WERI-Rb-1 (cell line): Measurements from ENCODE around the gene PARVB.
"Not testable (repeated sequence)": the region's sequence is repeated elsewhere in the genome, so short reads cannot be mapped to it uniquely, and the experiment has no call there.

Source experiments
- DNase-seq: peaks from one replicate; pipeline ENCODE4 v3.0.0-alpha.2; 2020
- H3K27ac ChIP-seq: fragments of 250-450 bp; sonication (Bioruptor Pico); 2 replicates; pipeline ENCODE4 v1.5.1; 2020; ENCODE audit warnings: mild to moderate bottlenecking, moderate library complexity
- H3K27me3 ChIP-seq: fragments of 250-450 bp; sonication (Bioruptor Pico); 2 replicates; pipeline ENCODE4 v1.5.1; 2021; ENCODE audit warnings: mild to moderate bottlenecking, low read depth, moderate library complexity; ENCODE audit not compliant: insufficient read depth, severe bottlenecking
- H3K36me3 ChIP-seq: fragments of 250-450 bp; sonication (Bioruptor Pico); 2 replicates; pipeline ENCODE4 v1.5.1; 2020; ENCODE audit warnings: mild to moderate bottlenecking, moderate library complexity
- H3K4me3 ChIP-seq: 2 replicates; pipeline ENCODE4 v1.5.1; 2011; ENCODE audit warnings: low read depth, mild to moderate bottlenecking, control low read depth, low read length
- H3K9me3 ChIP-seq: fragments of 250-450 bp; sonication (Bioruptor Pico); 2 replicates; pipeline ENCODE4 v1.5.1; 2021; ENCODE audit warnings: mild to moderate bottlenecking, moderate library complexity; ENCODE audit not compliant: severe bottlenecking
- CTCF ChIP-seq: IDR thresholded peaks from 2 replicates; pipeline ENCODE4 v1.5.1; 2011; ENCODE audit warnings: low read depth, mild to moderate bottlenecking, control low read depth, inconsistent platforms, low read length

PARVB gene

GRCh38 chr22:44107340-44107739 is 83.2 kb downstream of the PARVB start:
- Histone ChIP-seq H3K4me3 (no peak overlapping the region), H3K27ac (peak overlapping the region; percentile 70), H3K36me3 (no peaks in the 10 kb centered on the region), H3K27me3 (no peaks in the 10 kb centered on the region), H3K9me3 (no peaks in the 10 kb centered on the region)
- DNase-seq: no peak
- no peak for TF ChIP-seq CTCF

- Histone ChIP-seq H3K9me3 (no peaks in the 10 kb centered on the region), H3K36me3 (no peaks in the 10 kb centered on the region), H3K27ac (peak overlapping the region; percentile 70), H3K27me3 (no peaks in the 10 kb centered on the region), H3K4me3 (no peak overlapping the region)
- peak; percentile 79 for DNase-seq
- no peak for TF ChIP-seq CTCF
These were observed 84.0 kb downstream of the PARVB start for GRCh38 chr22:44108076-44108475.

GRCh38 chr22:44108806-44109385 is 84.8 kb downstream of the PARVB start:
- DNase-seq: no peak
- H3K27ac ChIP-seq: peak overlapping the region; percentile 70
- H3K9me3 ChIP-seq: no peaks in the 10 kb centered on the region
- no peaks in the 10 kb centered on the region for H3K36me3 ChIP-seq
- TF ChIP-seq CTCF: no peak
- H3K27me3 ChIP-seq: no peaks in the 10 kb centered on the region
- no peak overlapping the region for H3K4me3 ChIP-seq

GRCh38 chr22:44109416-44109815 is 85.3 kb downstream of the PARVB start:
- no peak for TF ChIP-seq CTCF
- H3K9me3 ChIP-seq: no peaks in the 10 kb centered on the region
- H3K36me3 ChIP-seq: no peaks in the 10 kb centered on the region
- no peak for DNase-seq
- peak overlapping the region; percentile 70 for H3K27ac ChIP-seq
- H3K4me3 ChIP-seq: no peak overlapping the region
- H3K27me3 ChIP-seq: no peaks in the 10 kb centered on the region

- peak; percentile 77 for DNase-seq
- not testable (repeated sequence) for H3K9me3 ChIP-seq, H3K36me3 ChIP-seq, H3K27me3 ChIP-seq, H3K4me3 ChIP-seq
- H3K27ac ChIP-seq: peak overlapping the region; percentile 65
These were observed 86.6 kb downstream of the PARVB start for GRCh38 chr22:44110656-44111055.

- Histone ChIP-seq H3K9me3 (no peaks in the 10 kb centered on the region), H3K4me3 (no peak overlapping the region), H3K27me3 (no peaks in the 10 kb centered on the region), H3K27ac (no peak overlapping the region), H3K36me3 (no peaks in the 10 kb centered on the region)
- no peak for DNase-seq
- no peak for TF ChIP-seq CTCF
These were observed 87.6 kb downstream of the PARVB start for GRCh38 chr22:44111562-44112155.
